GM18511 (cell line): ENCODE measurements around the gene PARN.
"Not testable (repeated sequence)": the region's sequence is repeated elsewhere in the genome, so short reads cannot be mapped to it uniquely, and the experiment has no call there.

ENCODE experiments used
- ATAC-seq: cut with Tn5 transposase; IDR thresholded peaks from one replicate; pipeline ENCODE4 v1.9.1; 2021; ENCODE audit warnings: mild to moderate bottlenecking, moderate library complexity; ENCODE audit not compliant: unreplicated experiment

PARN gene

GRCh38 chr16:14632693-14633569, 2.9 kb upstream of the PARN start, which contains the start of gene BFAR:
Gene BFAR, plus strand, starts transcription at chr16:14632951. Its CDS starts 11,396 bp downstream, at chr16:14644347.
- peak; percentile 84 for ATAC-seq

- not testable (repeated sequence) for ATAC-seq
Observed at GRCh38 chr16:14630620-14631330, 715 bp upstream of the PARN start.

- ATAC-seq, result peak; percentile 2
Observed at GRCh38 chr16:14629612-14629918, 495 bp downstream of the PARN start.

- ATAC-seq, result no peak
Observed at GRCh38 chr16:14628806-14629611, 1.1 kb downstream of the PARN start.

GRCh38 chr16:14627078-14627477, 3.0 kb downstream of the PARN start:
- no peak for ATAC-seq

GRCh38 chr16:14618566-14618965, 11.5 kb downstream of the PARN start:
- ATAC-seq, result no peak

- no peak for ATAC-seq
Observed at GRCh38 chr16:14616280-14616679, 13.8 kb downstream of the PARN start.

GRCh38 chr16:14613991-14614390, 16.1 kb downstream of the PARN start:
- ATAC-seq, result no peak

GRCh38 chr16:14611660-14612059, 18.4 kb downstream of the PARN start:
- no peak for ATAC-seq

- no peak for ATAC-seq
Observed at GRCh38 chr16:14609716-14610115, 20.3 kb downstream of the PARN start.

GRCh38 chr16:14608604-14609003, 21.5 kb downstream of the PARN start:
- no peak for ATAC-seq

- no peak for ATAC-seq
Observed at GRCh38 chr16:14608111-14608566, 21.9 kb downstream of the PARN start.

GRCh38 chr16:14606102-14606501, 24.0 kb downstream of the PARN start:
- ATAC-seq, result peak; percentile 57

GRCh38 chr16:14602443-14602963, 27.6 kb downstream of the PARN start:
- no peak for ATAC-seq

- ATAC-seq, result no peak
Observed at GRCh38 chr16:14600164-14600563, 29.9 kb downstream of the PARN start.

GRCh38 chr16:14586637-14587305, 43.3 kb downstream of the PARN start:
- no peak for ATAC-seq

GRCh38 chr16:14585287-14585686, 44.8 kb downstream of the PARN start:
- ATAC-seq, result no peak

- not testable (repeated sequence) for ATAC-seq
Observed at GRCh38 chr16:14580926-14581325, 49.1 kb downstream of the PARN start.

- no peak for ATAC-seq
Observed at GRCh38 chr16:14579266-14579665, 50.8 kb downstream of the PARN start.

GRCh38 chr16:14576532-14576931, 53.5 kb downstream of the PARN start:
- no peak for ATAC-seq
